Activated naive CD4-positive, alpha-beta T cell treated with anti-CD3 and anti-CD28 coated beads, Interleukin-2, amount 10 ng/mL, durations not matched to agents 7 days and 5 days (primary cell): ENCODE data around the gene BORA.
A peak's percentile ranks its signal among the peaks of the same experiment; 100 is the strongest.
"Not testable (repeated sequence)": the region's sequence is repeated elsewhere in the genome, so short reads cannot be mapped to it uniquely, and the experiment has no call there.

Experiments
- CTCF ChIA-PET: fragments of 350-600 bp; sonication (Branson Sonifier 250); formaldehyde crosslinking; loops from one replicate; lab custom pipeline; 2021; ENCODE audit warnings: antibody characterized with exemption; lab: Charles Lee
- DNase-seq: peaks from one replicate; pipeline ENCODE4 v3.0.0-alpha.2; 2020
- H3K27ac Mint-ChIP-seq: one replicate; pipeline ENCODE4 v1.8.0; 2021; ENCODE audit warnings: mild to moderate bottlenecking, moderate library complexity, mixed read lengths
- H3K27me3 Mint-ChIP-seq: one replicate; pipeline ENCODE4 v1.8.0; 2021; ENCODE audit warnings: mild to moderate bottlenecking, mixed read lengths
- H3K36me3 Mint-ChIP-seq: one replicate; pipeline ENCODE4 v1.8.0; 2021; ENCODE audit warnings: mixed read lengths
- H3K4me1 Mint-ChIP-seq: one replicate; pipeline ENCODE4 v1.8.0; 2021; ENCODE audit warnings: mixed read lengths
- H3K4me3 Mint-ChIP-seq: one replicate; pipeline ENCODE4 v1.8.0; 2021; ENCODE audit warnings: mild to moderate bottlenecking, moderate library complexity, mixed read lengths
- H3K9me3 Mint-ChIP-seq: one replicate; pipeline ENCODE4 v1.8.0; 2021; ENCODE audit warnings: mixed read lengths

The BORA gene

GRCh38 chr13:72727417-72728289, at the start of gene BORA, which contains the start of gene MZT1:
Gene BORA, plus strand, starts transcription at chr13:72727923. Its CDS starts 1,018 bp downstream, at chr13:72728941.
Gene MZT1, minus strand, starts transcription at chr13:72727629. Its CDS starts 27 bp downstream, at chr13:72727602.
- CTCF ChIA-PET: no interaction called here
- peaks cover 57% of the 10 kb centered on the region for H3K4me1 Mint-ChIP-seq
- peak within 1 kb of the TSS; percentile 97 for H3K4me3 Mint-ChIP-seq
- H3K27ac Mint-ChIP-seq: peak within 1 kb of the TSS; percentile 94
- peak; percentile 98 for DNase-seq
- H3K9me3 Mint-ChIP-seq: no peaks in the 10 kb centered on the region
- H3K27me3 Mint-ChIP-seq: no peaks in the 10 kb centered on the region
- peaks cover 44% of the 10 kb centered on the region for H3K36me3 Mint-ChIP-seq

GRCh38 chr13:72678312-72678711, 49.4 kb upstream of the BORA start:
- Mint-ChIP-seq H3K4me3 (no peak overlapping the region), H3K27ac (no peak overlapping the region), H3K9me3 (no peaks in the 10 kb centered on the region), H3K27me3 (peaks cover 4% of the 10 kb centered on the region), H3K4me1 (no peaks in the 10 kb centered on the region), H3K36me3 (no peaks in the 10 kb centered on the region)
- DNase-seq: no peak
- CTCF ChIA-PET: no interaction called here

GRCh38 chr13:72680353-72680752, 47.4 kb upstream of the BORA start:
- CTCF ChIA-PET: no interaction called here
- no peak for DNase-seq
- Mint-ChIP-seq H3K9me3 (no peaks in the 10 kb centered on the region), H3K4me1 (no peaks in the 10 kb centered on the region), H3K4me3 (no peak overlapping the region), H3K36me3 (no peaks in the 10 kb centered on the region), H3K27me3 (peaks cover 8% of the 10 kb centered on the region), H3K27ac (no peak overlapping the region)

- Mint-ChIP-seq H3K27ac (no peak overlapping the region), H3K36me3 (no peaks in the 10 kb centered on the region), H3K27me3 (peaks cover 8% of the 10 kb centered on the region), H3K4me3 (no peak overlapping the region), H3K4me1 (no peaks in the 10 kb centered on the region), H3K9me3 (no peaks in the 10 kb centered on the region)
- CTCF ChIA-PET: no interaction called here
- no peak for DNase-seq
Observed at GRCh38 chr13:72686766-72687165, 41.0 kb upstream of the BORA start.

- Mint-ChIP-seq H3K4me1 (no peaks in the 10 kb centered on the region), H3K27me3 (peaks cover 10% of the 10 kb centered on the region), H3K36me3 (no peaks in the 10 kb centered on the region), H3K4me3 (no peak overlapping the region), H3K9me3 (no peaks in the 10 kb centered on the region), H3K27ac (no peak overlapping the region)
- DNase-seq: no peak
- CTCF ChIA-PET: no interaction called here
Observed at GRCh38 chr13:72689181-72689696, 38.5 kb upstream of the BORA start.

- H3K9me3 Mint-ChIP-seq: no peaks in the 10 kb centered on the region
- CTCF ChIA-PET: no interaction called here
- no peaks in the 10 kb centered on the region for H3K4me1 Mint-ChIP-seq
- peaks cover 7% of the 10 kb centered on the region for H3K27me3 Mint-ChIP-seq
- DNase-seq: no peak
- no peak overlapping the region for H3K27ac Mint-ChIP-seq
- no peaks in the 10 kb centered on the region for H3K36me3 Mint-ChIP-seq
- H3K4me3 Mint-ChIP-seq: no peak overlapping the region
Observed at GRCh38 chr13:72692884-72693514, 34.7 kb upstream of the BORA start.

- no peaks in the 10 kb centered on the region for H3K4me1 Mint-ChIP-seq
- H3K27me3 Mint-ChIP-seq: peaks cover 13% of the 10 kb centered on the region
- no peak overlapping the region for H3K4me3 Mint-ChIP-seq
- no peaks in the 10 kb centered on the region for H3K9me3 Mint-ChIP-seq
- no peak overlapping the region for H3K27ac Mint-ChIP-seq
- no peaks in the 10 kb centered on the region for H3K36me3 Mint-ChIP-seq
- CTCF ChIA-PET: no interaction called here
- no peak for DNase-seq
Observed at GRCh38 chr13:72693832-72694231, 33.9 kb upstream of the BORA start.

GRCh38 chr13:72694314-72694713, 33.4 kb upstream of the BORA start:
- no peak for DNase-seq
- no peaks in the 10 kb centered on the region for H3K36me3 Mint-ChIP-seq
- no peaks in the 10 kb centered on the region for H3K4me1 Mint-ChIP-seq
- H3K9me3 Mint-ChIP-seq: no peaks in the 10 kb centered on the region
- no peak overlapping the region for H3K27ac Mint-ChIP-seq
- H3K27me3 Mint-ChIP-seq: peaks cover 13% of the 10 kb centered on the region
- H3K4me3 Mint-ChIP-seq: no peak overlapping the region
- CTCF ChIA-PET: no interaction called here

- Mint-ChIP-seq H3K9me3 (no peaks in the 10 kb centered on the region), H3K27me3 (peaks cover 13% of the 10 kb centered on the region), H3K36me3 (no peaks in the 10 kb centered on the region), H3K4me3 (no peak overlapping the region), H3K27ac (no peak overlapping the region), H3K4me1 (no peaks in the 10 kb centered on the region)
- no peak for DNase-seq
- CTCF ChIA-PET: no interaction called here
Observed at GRCh38 chr13:72696579-72696978, 31.1 kb upstream of the BORA start.

- CTCF ChIA-PET: no interaction called here
- Mint-ChIP-seq H3K36me3 (no peaks in the 10 kb centered on the region), H3K4me3 (no peak overlapping the region), H3K9me3 (no peaks in the 10 kb centered on the region), H3K4me1 (no peaks in the 10 kb centered on the region), H3K27ac (no peak overlapping the region), H3K27me3 (peaks cover 7% of the 10 kb centered on the region)
- DNase-seq: no peak
Observed at GRCh38 chr13:72698164-72698563, 29.6 kb upstream of the BORA start.

GRCh38 chr13:72700509-72700908, 27.2 kb upstream of the BORA start:
- no peak for DNase-seq
- Mint-ChIP-seq H3K36me3 (peaks cover 2% of the 10 kb centered on the region), H3K4me1 (no peaks in the 10 kb centered on the region), H3K4me3 (no peak overlapping the region), H3K9me3 (peaks cover 3% of the 10 kb centered on the region), H3K27me3 (peaks cover 7% of the 10 kb centered on the region), H3K27ac (no peak overlapping the region)
- CTCF ChIA-PET: no interaction called here

GRCh38 chr13:72716776-72717175, 10.9 kb upstream of the BORA start:
- CTCF ChIA-PET: no interaction called here
- Mint-ChIP-seq H3K27me3 (no peaks in the 10 kb centered on the region), H3K4me3 (no peak overlapping the region), H3K36me3 (peaks cover 81% of the 10 kb centered on the region), H3K4me1 (peaks cover 5% of the 10 kb centered on the region), H3K9me3 (peaks cover 15% of the 10 kb centered on the region), H3K27ac (no peak overlapping the region)
- DNase-seq: no peak

GRCh38 chr13:72726185-72726584, 1.5 kb upstream of the BORA start:
- not testable (repeated sequence) for H3K27me3 Mint-ChIP-seq, H3K9me3 Mint-ChIP-seq, DNase-seq
- H3K36me3 Mint-ChIP-seq: peaks cover 47% of the 10 kb centered on the region
- peak overlapping the region; percentile 94 for H3K27ac Mint-ChIP-seq
- H3K4me1 Mint-ChIP-seq: peaks cover 52% of the 10 kb centered on the region
- H3K4me3 Mint-ChIP-seq: peak overlapping the region; percentile 97
- CTCF ChIA-PET: interaction anchor here (0.7 kb wide), 1 partner anchor 102 kb away, joined by 3 read pairs; no protein-coding TSS in a partner anchor

- peak; percentile 75 for DNase-seq
- CTCF ChIA-PET: no interaction called here
Observed at GRCh38 chr13:72726726-72727416, 852 bp upstream of the BORA start.

More at GRCh38 chr13:72726726-72727416, 852 bp upstream of the BORA start:
- H3K9me3 Mint-ChIP-seq: no peaks in the 10 kb centered on the region
- H3K4me1 Mint-ChIP-seq: peaks cover 58% of the 10 kb centered on the region
- H3K27ac Mint-ChIP-seq: peak overlapping the region; percentile 94
- H3K4me3 Mint-ChIP-seq: peak overlapping the region; percentile 97
- peaks cover 46% of the 10 kb centered on the region for H3K36me3 Mint-ChIP-seq
- H3K27me3 Mint-ChIP-seq: no peaks in the 10 kb centered on the region
